ENCODE data around the gene KIAA1549. TPM values are rescaled to one million over a fixed set of nuclear protein-coding genes. Genes with fewer than 3 reads are reported as not detected.

Gene KIAA1549
- total and polyA plus RNA-seq, 4 donors = 0.13 to 0.89 (median 0.42) TPM

- TF ChIP-seq NR2F2 (IDR thresholded peaks at IDR 0.05) (no peak), REST (IDR thresholded peaks at IDR 0.05) (no peak), SP1 (IDR thresholded peaks at IDR 0.05) (no peak), FOXA2 (IDR thresholded peaks at IDR 0.05) (no peak), HNF4A (conservative IDR thresholded peaks at IDR 0.05) (no peak), RAD21 (IDR thresholded peaks at IDR 0.05) (no peak), GABPA (IDR thresholded peaks at IDR 0.05 in 1 of 2, conservative IDR thresholded peaks at IDR 0.05 in 1 of 2) (no peak), JUND (IDR thresholded peaks at IDR 0.05) (no peak), EGR1 (IDR thresholded peaks at IDR 0.05; ENCODE audit: low read depth in 2 of 2) (no peak), TAF1 (conservative IDR thresholded peaks at IDR 0.05) (no peak), CTCF (IDR thresholded peaks at IDR 0.05; ENCODE audit: low read depth, low read length, missing input control) (no peak), RXRA (IDR thresholded peaks at IDR 0.05) (no peak), MAX (IDR thresholded peaks at IDR 0.05) (no peak), YY1 (IDR thresholded peaks at IDR 0.05) (no peak), ZBTB33 (IDR thresholded peaks at IDR 0.05) (no peak), FOXA1 (IDR thresholded peaks at IDR 0.05) (no peak), HNF4G (IDR thresholded peaks at IDR 0.05) (no peak)
- Histone ChIP-seq H3K9me3 (ENCODE audit: control insufficient read depth in 4 of 4, low read length in 3 of 4) (no peaks in the 10 kb centered on the region), H3K9ac (ENCODE audit: low read depth in 1 of 2, low read length in 2 of 2) (no peak overlapping the region), H3K27ac (ENCODE audit: low read depth in 1 of 2, low read length in 2 of 2) (no peak overlapping the region), H3K4me3 (ENCODE audit: low read depth in 1 of 3, low read length in 3 of 3) (no peak overlapping the region), H3K4me1 (ENCODE audit: control insufficient read depth in 4 of 4, insufficient read depth in 4 of 4, low read length in 3 of 4) (no peaks in the 10 kb centered on the region), H3K36me3 (ENCODE audit: control insufficient read depth in 4 of 4, insufficient read depth in 3 of 4, low read depth in 1 of 4, low read length in 3 of 4) (no peaks in the 10 kb centered on the region), H3K27me3 (ENCODE audit: control insufficient read depth in 4 of 4, insufficient read depth in 4 of 4, low read length in 3 of 4) (no peaks in the 10 kb centered on the region)
- 95% methylated on average over 7 of the region's 7 CpGs for WGBS
- DNase-seq (ENCODE audit: low spot score) = no peak
These were observed 159.3 kb downstream of the KIAA1549 start for GRCh38 chr7:138821912-138822311.

- Histone ChIP-seq H3K36me3 (ENCODE audit: control insufficient read depth in 4 of 4, insufficient read depth in 3 of 4, low read depth in 1 of 4, low read length in 3 of 4) (no peaks in the 10 kb centered on the region), H3K27ac (ENCODE audit: low read depth in 1 of 2, low read length in 2 of 2) (no peak overlapping the region), H3K27me3 (ENCODE audit: control insufficient read depth in 4 of 4, insufficient read depth in 4 of 4, low read length in 3 of 4) (no peaks in the 10 kb centered on the region), H3K4me3 (ENCODE audit: low read depth in 1 of 3, low read length in 3 of 3) (no peak overlapping the region), H3K9me3 (ENCODE audit: control insufficient read depth in 4 of 4, low read length in 3 of 4) (no peaks in the 10 kb centered on the region), H3K9ac (ENCODE audit: low read depth in 1 of 2, low read length in 2 of 2) (no peak overlapping the region), H3K4me1 (ENCODE audit: control insufficient read depth in 4 of 4, insufficient read depth in 4 of 4, low read length in 3 of 4) (no peaks in the 10 kb centered on the region)
- WGBS = 97% methylated on average over 3 of the region's 3 CpGs
- no peak for TF ChIP-seq ATF3 (IDR thresholded peaks at IDR 0.05)
- TF ChIP-seq RXRA (IDR thresholded peaks at IDR 0.05) = no peak
- no peak for TF ChIP-seq MAX (IDR thresholded peaks at IDR 0.05)
- no peak for DNase-seq (ENCODE audit: low spot score)
These were observed 161.6 kb downstream of the KIAA1549 start for GRCh38 chr7:138819625-138820024.
